Heart left ventricle (tissue), 16 donors: ENCODE results near the gene SNW1. TPM values are rescaled to one million over a fixed set of nuclear protein-coding genes. Genes with fewer than 3 reads are reported as not detected.
A peak's percentile ranks its signal among the peaks of the same experiment; 100 is the strongest.

Source experiments
- ATAC-seq, 4 donors: fragments of 200-7000 bp; cut with Tn5 transposase; one replicate each; pipeline ENCODE4 v1.9.1; 2020 to 2022; ENCODE audit warnings: moderate library complexity in 4 of 4, mild to moderate bottlenecking in 3 of 4, moderate number of reproducible peaks in 1 of 4
- DNase-seq, 5 donors: peaks; one replicate each; pipeline ENCODE4 v3.0.0-alpha.2; 2020
- H3K27ac ChIP-seq, 12 donors: fragments of 200-600 bp; sonication (generic) in 4 of 12; one replicate each; pipeline versions ENCODE4 v1.5.0 to v1.8.0; 2016 to 2022; ENCODE audit warnings: mild to moderate bottlenecking in 2 of 12
- H3K27me3 ChIP-seq, 9 donors: fragments of 200-600 bp; sonication (generic) in 2 of 9; one replicate each; pipeline versions ENCODE4 v1.5.1 to v1.8.0; 2016 to 2022; ENCODE audit warnings: mild to moderate bottlenecking in 3 of 9
- H3K36me3 ChIP-seq, 9 donors: fragments of 200-600 bp; sonication (generic) in 2 of 9; one replicate each; pipeline versions ENCODE4 v1.5.0 to v1.8.0; 2018 to 2022; ENCODE audit warnings: mild to moderate bottlenecking in 2 of 9
- H3K4me1 ChIP-seq, 12 donors: fragments of 200-600 bp; sonication (generic) in 4 of 12; one replicate each; pipeline versions ENCODE4 v1.5.0 to v1.8.0; 2016 to 2022; ENCODE audit warnings: mild to moderate bottlenecking in 3 of 12
- H3K4me3 ChIP-seq, 12 donors: fragments of 200-600 bp; sonication (generic) in 4 of 12; one replicate each; pipeline versions ENCODE4 v1.5.0 to v1.8.0; 2017 to 2022; ENCODE audit warnings: mild to moderate bottlenecking in 9 of 12, moderate library complexity in 4 of 12
- H3K9me3 ChIP-seq, 12 donors: fragments of 200-600 bp; sonication (generic) in 4 of 12; one replicate each; pipeline versions ENCODE4 v1.5.0 to v1.8.0; 2016 to 2022; ENCODE audit warnings: mild to moderate bottlenecking in 1 of 12
- CTCF ChIP-seq, 12 donors: fragments of 200-600 bp; sonication (generic) in 4 of 12; IDR thresholded peaks; one replicate each; pipeline versions ENCODE4 v1.5.0 to v1.8.0; 2018 to 2022; ENCODE audit warnings: antibody characterized with exemption in 12 of 12, mild to moderate bottlenecking in 5 of 12
- POLR2A ChIP-seq, 2 donors: fragments of 450-650 bp; IDR thresholded peaks; one replicate each; pipeline ENCODE4 v1.6.1; 2017; ENCODE audit warnings: antibody characterized with exemption in 2 of 2, mild to moderate bottlenecking in 2 of 2, moderate library complexity in 2 of 2
- WGBS, 4 donors: extraction: QIAGEN DNeasy Blood & Tissue Kit in 2 of 4; methylation state at CpG; one replicate each; pipeline versions ENCODE4 v1.1.5 to v1.1.7; 2013 to 2018; 5-methylcytosine and 5-hydroxymethylcytosine counted together
- intact Hi-C, 10 donors: fragments of 100-400 bp; cut with DNase I; formaldehyde crosslinking; loops; one replicate each; pipeline versions ENCODE4 v1.11.1 to v1.14.2; 2022
- polyA plus RNA-seq, 2 donors: library from polyadenylated mRNA; stranded (reverse); fragments of 200-250 nt; gene quantifications; one replicate each; pipeline ENCODE4 v1.2.3, GENCODE V29; 2013
- total RNA-seq, 9 donors: library from RNA; depleted of rRNA in 2 of 9; stranded (reverse); fragments of >200 nt in 2 of 9; fragmentation: NEBNext Ultra II Directional in 3 of 9; extraction: Animal tissue kit (Norgen Biotek cat#: 25700) in 3 of 9; gene quantifications; one replicate each; pipeline versions ENCODE4 v1.1.0 to v1.2.4, GENCODE V29; 2016 to 2023
- donor health status: ischemic (EF 13 %, LVEDD 7.1; RV severe dilation, severe dysfunction).
- donor health status: healthy with polysubstance abuse.
- donor health status: DM: no; HTN: yes; CAD: no.
- donor health status: DM: no; HTN: no; CAD: no.
- donor health status: ischemic (EF 25% LVEDD 6.9; RV normal size, moderate dysfunction).
- donor health status: ischemic (EF 25% LVEDD 5.7; RV mildly dilated, moderate dysfunction).
- donor health status: healthy.
- donor health status: DM: yes; HTN: yes; CAD: no.
- donor health status: ischemic (EF 35%, LVEDD 5.7; RV mildly dilated, moderate dysfunction).
- donor health status: nonischemic (EF 11% LVEDD 7.7; RV severe dilation, severe dysfunction).
- donor health status: DM: yes; HTN: yes; CAD: no.
- donor health status: PGD.
- donor health status: ischemic (EF 29% LVEDD 5.4; RV normal size, mild dysfunction).
- donor health status: nonischemic (EF 23%, LVEDD 6.1; RV moderate dilation, normal function).

Gene SNW1
- total and polyA plus RNA-seq, 11 donors, result 25.8 to 67.3 (median 47.0) TPM

- 0% methylated on average over 48 to 49 of the region's 49 CpGs for WGBS, 4 donors
These were observed 53.1 kb downstream of the SNW1 start, which contains the start of the genes ALKBH1 and SLIRP for GRCh38 chr14:77707724-77708408. Gene ALKBH1, minus strand, starts transcription at chr14:77708023. Its CDS starts 19 bp downstream, at chr14:77708004. Gene SLIRP, plus strand, starts transcription at chr14:77708103. Its CDS starts 9 bp downstream, at chr14:77708112.

GRCh38 chr14:77707355-77707723 lies 53.6 kb downstream of the SNW1 start:
- ATAC-seq, result peak; percentile 43 to 72 (median 56)
- Histone ChIP-seq H3K4me1 (peaks cover 0 to 37% (median 27%) of the 10 kb centered on the region in 12 donors), H3K36me3 (peaks cover 0 to 57% (median 53%) of the 10 kb centered on the region in 9 donors), H3K27me3 (no peaks in the 10 kb centered on the region), H3K4me3 (peak overlapping the region; percentile 61 to 97 (median 91)), H3K27ac (peak overlapping the region in 11 of 12 donors; percentile 64 to 82 (median 71)), H3K9me3 (no peaks in the 10 kb centered on the region)
- peak in 1 of 5 donors; percentile 13 for DNase-seq
- intact Hi-C loops, result loop anchor here (2.0 to 10.0 kb wide), 7 partner anchors 50 to 253 kb away; partner anchors contain the start of genes AHSA1 (in 5 of the 10) and VIPAS39 (in 4 of the 10)
- TF ChIP-seq CTCF (IDR thresholded peaks at IDR 0.05) (peak in 9 of 12 donors; percentile 6 to 46 (median 22)), POLR2A (IDR thresholded peaks at IDR 0.05) (no peak)
- 0 to 1% (median 1%) methylated on average over 14 of the region's 14 CpGs for WGBS, 4 donors

More at GRCh38 chr14:77707724-77708408, 53.1 kb downstream of the SNW1 start, which contains the start of the genes ALKBH1 and SLIRP:
- DNase-seq (peak; percentile 88 to 92 (median 90)), ATAC-seq (peak; percentile 96 to 98 (median 98))
- Histone ChIP-seq H3K27ac (peak within 1 kb of the TSS; percentile 20 to 82 (median 70)), H3K36me3 (peaks cover 0 to 57% (median 53%) of the 10 kb centered on the region in 9 donors), H3K27me3 (no peaks in the 10 kb centered on the region), H3K4me1 (peaks cover 0 to 37% (median 27%) of the 10 kb centered on the region in 12 donors), H3K4me3 (peak within 1 kb of the TSS; percentile 61 to 97 (median 91)), H3K9me3 (no peaks in the 10 kb centered on the region)
- intact Hi-C loops, result loop anchor here (2.0 to 10.0 kb wide), 7 partner anchors 51 to 253 kb away; partner anchors contain the start of genes AHSA1 (in 5 of the 10) and VIPAS39 (in 4 of the 10)
- TF ChIP-seq CTCF (IDR thresholded peaks at IDR 0.05), result peak in 1 of 12 donors; percentile 1
- TF ChIP-seq POLR2A (IDR thresholded peaks at IDR 0.05), result peak in 1 of 2 donors; percentile 58

- Histone ChIP-seq H3K27ac (peak overlapping the region in 7 of 12 donors; percentile 10 to 72 (median 50)), H3K4me1 (peaks cover 0 to 4% (median 0%) of the 10 kb centered on the region in 12 donors), H3K4me3 (no peak overlapping the region), H3K27me3 (no peaks in the 10 kb centered on the region), H3K36me3 (peaks cover 0 to 99% (median 74%) of the 10 kb centered on the region in 9 donors), H3K9me3 (no peaks in the 10 kb centered on the region)
- TF ChIP-seq POLR2A (IDR thresholded peaks at IDR 0.05) (no peak), CTCF (IDR thresholded peaks at IDR 0.05) (no peak)
- WGBS, 4 donors, result 66 to 82% (median 75%) methylated on average over 2 of the region's 2 CpGs
- intact Hi-C loops, result no loop called here
- DNase-seq (peak in 4 of 5 donors; percentile 39 to 77 (median 62)), ATAC-seq (peak; percentile 88 to 95 (median 92))
These were observed 69.7 kb downstream of the SNW1 start for GRCh38 chr14:77691259-77691658.

- TF ChIP-seq POLR2A (IDR thresholded peaks at IDR 0.05), result no peak
- no peak for TF ChIP-seq CTCF (IDR thresholded peaks at IDR 0.05)
- H3K27ac ChIP-seq, result peak overlapping the region in 7 of 12 donors; percentile 2 to 61 (median 45)
These were observed 78.8 kb downstream of the SNW1 start for GRCh38 chr14:77682158-77682553.

More at GRCh38 chr14:77682158-77682553, 78.8 kb downstream of the SNW1 start:
- intact Hi-C loops, result no loop called here
- Histone ChIP-seq H3K4me1 (peaks cover 0 to 11% (median 7%) of the 10 kb centered on the region in 12 donors), H3K4me3 (no peak overlapping the region), H3K9me3 (no peaks in the 10 kb centered on the region), H3K36me3 (peaks cover 0 to 74% (median 61%) of the 10 kb centered on the region in 9 donors), H3K27me3 (no peaks in the 10 kb centered on the region)
- peak; percentile 45 to 82 (median 66) for ATAC-seq
- 33 to 45% (median 37%) methylated on average over 1 of the region's 1 CpG for WGBS, 4 donors
- DNase-seq, result no peak
